Suprapubic skin (tissue), 3 donors: ENCODE data around the gene MALL.

Source experiments
- CTCF ChIP-seq, 2 donors: fragments of 200-600 bp in 1 of 2; fragments of 450-650 bp in 1 of 2; sonication (generic) in 1 of 2; IDR thresholded peaks; one replicate each; pipeline ENCODE4 v1.5.1; 2016 to 2019; ENCODE audit warnings: antibody characterized with exemption in 2 of 2, mild to moderate bottlenecking in 1 of 2, moderate library complexity in 1 of 2
- POLR2A ChIP-seq, 2 donors: fragments of 450-650 bp; IDR thresholded peaks; one replicate each; pipeline ENCODE4 v1.6.1; 2017; ENCODE audit warnings: antibody characterized with exemption in 2 of 2, mild to moderate bottlenecking in 2 of 2, moderate library complexity in 2 of 2

GRCh38 chr2:110097506-110098220 lies 18.0 kb downstream of the MALL start:
- no peak for TF ChIP-seq POLR2A (IDR thresholded peaks at IDR 0.05)
- TF ChIP-seq CTCF (IDR thresholded peaks at IDR 0.05), result no peak
